Cardiac muscle cell (in vitro differentiated cells and primary cell): Measurements from ENCODE around the gene CHAC1. TPM values are rescaled to one million over a fixed set of nuclear protein-coding genes. Genes with fewer than 3 reads are reported as not detected.

Experiments
- DNase-seq, 2 donors: peaks; one replicate each; pipeline versions ENCODE4 v3.0.0 to v3.0.0-alpha.2; 2010 to 2017; ENCODE audit warnings: low read depth in 1 of 2, low spot score in 1 of 2
- H3K27ac ChIP-seq: fragments of 200-600 bp; sonication (generic); 2 replicates; pipeline ENCODE4 v1.5.1; 2016
- H3K27me3 ChIP-seq: fragments of 200-600 bp; sonication (generic); 2 replicates; pipeline ENCODE4 v1.6.0; 2016; ENCODE audit warnings: control low read depth
- H3K36me3 ChIP-seq: fragments of 200-600 bp; sonication (generic); 2 replicates; pipeline ENCODE4 v1.5.1; 2016; ENCODE audit warnings: control low read depth
- H3K4me1 ChIP-seq: fragments of 200-600 bp; sonication (generic); 2 replicates; pipeline ENCODE4 v1.8.1; 2017; ENCODE audit warnings: low read depth, mild to moderate bottlenecking, mixed run types
- H3K4me3 ChIP-seq: fragments of 200-600 bp; sonication (generic); 2 replicates; pipeline ENCODE4 v1.5.1; 2016; ENCODE audit warnings: mild to moderate bottlenecking
- H3K9me3 ChIP-seq: fragments of 200-600 bp; sonication (generic); 2 replicates; pipeline ENCODE4 v1.5.1; 2017; ENCODE audit warnings: low read depth, mild to moderate bottlenecking, control low read depth
- CTCF ChIP-seq: IDR thresholded peaks from 2 replicates; pipeline ENCODE4 v1.5.1; 2012; ENCODE audit warnings: low read depth, mild to moderate bottlenecking, low read length
- polyA plus RNA-seq: library from polyadenylated mRNA; unstranded; fragments of >200 nt; fragmentation: Nextera tagmentation; extraction: Ambion mirVana; gene quantifications from 2 replicates; pipeline ENCODE4 v1.2.1, GENCODE V29; 2016
- total RNA-seq: library from RNA; depleted of rRNA; stranded (reverse); fragments of >200 nt; gene quantifications from 2 replicates; pipeline ENCODE4 v1.2.3, GENCODE V29; 2016

Gene CHAC1
- total and polyA plus RNA-seq, 2 experiments from 2014 or later, result 5.0 to 6.0 TPM

- Histone ChIP-seq H3K27ac (no peak within 1 kb of the TSS), H3K4me3 (peak within 1 kb of the TSS; percentile 41), H3K9me3 (no peaks in the 10 kb centered on the region), H3K27me3 (peaks cover 96% of the 10 kb centered on the region), H3K4me1 (peaks cover 11% of the 10 kb centered on the region), H3K36me3 (no peaks in the 10 kb centered on the region)
- DNase-seq, result peak; percentile 50 to 69
- no peak for TF ChIP-seq CTCF
Measured at GRCh38 chr15:40928821-40929659, 24.2 kb upstream of the CHAC1 start, which contains the start of gene DLL4. Gene DLL4 (plus strand): TSS chr15:40929340. CDS start chr15:40929669, 329 bp downstream.

GRCh38 chr15:40929660-40930429 lies 23.4 kb upstream of the CHAC1 start:
- Histone ChIP-seq H3K36me3 (no peaks in the 10 kb centered on the region), H3K27me3 (peaks cover 95% of the 10 kb centered on the region), H3K4me1 (peaks cover 11% of the 10 kb centered on the region), H3K27ac (no peak overlapping the region), H3K9me3 (no peaks in the 10 kb centered on the region), H3K4me3 (peak overlapping the region; percentile 41)
- DNase-seq, result peak; percentile 74 to 77
- no peak for TF ChIP-seq CTCF

- no peak overlapping the region for H3K27ac ChIP-seq
- H3K4me1 ChIP-seq, result peaks cover 11% of the 10 kb centered on the region
- H3K27me3 ChIP-seq, result peaks cover 95% of the 10 kb centered on the region
- no peaks in the 10 kb centered on the region for H3K36me3 ChIP-seq
- peak overlapping the region; percentile 41 for H3K4me3 ChIP-seq
- peak; percentile 61 for TF ChIP-seq CTCF
- H3K9me3 ChIP-seq, result no peaks in the 10 kb centered on the region
- DNase-seq, result peak; percentile 47 to 77
Measured at GRCh38 chr15:40930430-40931299, 22.6 kb upstream of the CHAC1 start.

- Histone ChIP-seq H3K36me3 (no peaks in the 10 kb centered on the region), H3K27ac (no peak overlapping the region), H3K27me3 (peaks cover 90% of the 10 kb centered on the region), H3K4me1 (peaks cover 4% of the 10 kb centered on the region), H3K9me3 (no peaks in the 10 kb centered on the region), H3K4me3 (no peak overlapping the region)
- TF ChIP-seq CTCF, result no peak
- DNase-seq, result no peak
Measured at GRCh38 chr15:40931300-40932142, 21.8 kb upstream of the CHAC1 start.
